ENCODE measurements around the gene CDADC1.

Gene CDADC1

GRCh38 chr13:49213539-49213938 is 34.2 kb upstream of the CDADC1 start:
- no peak for TF ChIP-seq RARB (CRISPR knock-in tag; IDR thresholded peaks at IDR 0.05)
- no peak for TF ChIP-seq SNAI2 (CRISPR knock-in tag; IDR thresholded peaks at IDR 0.05)
- no peak for TF ChIP-seq TCF4 (CRISPR knock-in tag; IDR thresholded peaks at IDR 0.05; ENCODE audit: borderline replicate concordance)
- no peak for TF ChIP-seq ZNF70 (CRISPR knock-in tag; IDR thresholded peaks at IDR 0.05)
- no peak for TF ChIP-seq CSDC2 (CRISPR knock-in tag; IDR thresholded peaks at IDR 0.05)
- TF ChIP-seq POU6F1 (CRISPR knock-in tag; IDR thresholded peaks at IDR 0.05; ENCODE audit: borderline replicate concordance, low read depth): no peak
- TF ChIP-seq ZNF8 (CRISPR knock-in tag; IDR thresholded peaks at IDR 0.05): no peak
- ATAC-seq: no peak

GRCh38 chr13:49213997-49214916 is 33.5 kb upstream of the CDADC1 start:
- peak; percentile 25; the same call in 2 of the 3 replicates for ATAC-seq
- TF ChIP-seq, protein P1, sequence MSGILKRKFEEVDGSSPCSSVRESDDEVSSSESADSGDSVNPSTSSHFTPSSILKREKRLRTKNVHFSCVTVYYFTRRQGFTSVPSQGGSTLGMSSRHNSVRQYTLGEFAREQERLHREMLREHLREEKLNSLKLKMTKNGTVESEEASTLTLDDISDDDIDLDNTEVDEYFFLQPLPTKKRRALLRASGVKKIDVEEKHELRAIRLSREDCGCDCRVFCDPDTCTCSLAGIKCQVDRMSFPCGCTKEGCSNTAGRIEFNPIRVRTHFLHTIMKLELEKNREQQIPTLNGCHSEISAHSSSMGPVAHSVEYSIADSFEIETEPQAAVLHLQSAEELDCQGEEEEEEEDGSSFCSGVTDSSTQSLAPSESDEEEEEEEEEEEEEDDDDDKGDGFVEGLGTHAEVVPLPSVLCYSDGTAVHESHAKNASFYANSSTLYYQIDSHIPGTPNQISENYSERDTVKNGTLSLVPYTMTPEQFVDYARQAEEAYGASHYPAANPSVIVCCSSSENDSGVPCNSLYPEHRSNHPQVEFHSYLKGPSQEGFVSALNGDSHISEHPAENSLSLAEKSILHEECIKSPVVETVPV (CRISPR knock-in tag; IDR thresholded peaks at IDR 0.05): no peak
- TF ChIP-seq TCF4 (CRISPR knock-in tag; IDR thresholded peaks at IDR 0.05; ENCODE audit: borderline replicate concordance): no peak
- no peak for TF ChIP-seq ZFP3 (CRISPR knock-in tag; IDR thresholded peaks at IDR 0.05)
- TF ChIP-seq ISL1 (CRISPR knock-in tag; IDR thresholded peaks at IDR 0.05): no peak
- no peak for TF ChIP-seq BACH2 (CRISPR knock-in tag; IDR thresholded peaks at IDR 0.05; ENCODE audit: borderline replicate concordance)
- no peak for TF ChIP-seq ZNF565 (CRISPR knock-in tag; conservative IDR thresholded peaks at IDR 0.05; ENCODE audit: low read depth)
- TF ChIP-seq ZFP30 (CRISPR knock-in tag; IDR thresholded peaks at IDR 0.05): no peak
- TF ChIP-seq OSR1 (CRISPR knock-in tag; IDR thresholded peaks at IDR 0.05): no peak
- TF ChIP-seq ESRRG (CRISPR knock-in tag; IDR thresholded peaks at IDR 0.05): no peak
- TF ChIP-seq ZC3H10 (CRISPR knock-in tag; IDR thresholded peaks at IDR 0.05): no peak
- TF ChIP-seq POU6F1 (CRISPR knock-in tag; IDR thresholded peaks at IDR 0.05; ENCODE audit: borderline replicate concordance, low read depth): no peak
- TF ChIP-seq, protein P2, sequence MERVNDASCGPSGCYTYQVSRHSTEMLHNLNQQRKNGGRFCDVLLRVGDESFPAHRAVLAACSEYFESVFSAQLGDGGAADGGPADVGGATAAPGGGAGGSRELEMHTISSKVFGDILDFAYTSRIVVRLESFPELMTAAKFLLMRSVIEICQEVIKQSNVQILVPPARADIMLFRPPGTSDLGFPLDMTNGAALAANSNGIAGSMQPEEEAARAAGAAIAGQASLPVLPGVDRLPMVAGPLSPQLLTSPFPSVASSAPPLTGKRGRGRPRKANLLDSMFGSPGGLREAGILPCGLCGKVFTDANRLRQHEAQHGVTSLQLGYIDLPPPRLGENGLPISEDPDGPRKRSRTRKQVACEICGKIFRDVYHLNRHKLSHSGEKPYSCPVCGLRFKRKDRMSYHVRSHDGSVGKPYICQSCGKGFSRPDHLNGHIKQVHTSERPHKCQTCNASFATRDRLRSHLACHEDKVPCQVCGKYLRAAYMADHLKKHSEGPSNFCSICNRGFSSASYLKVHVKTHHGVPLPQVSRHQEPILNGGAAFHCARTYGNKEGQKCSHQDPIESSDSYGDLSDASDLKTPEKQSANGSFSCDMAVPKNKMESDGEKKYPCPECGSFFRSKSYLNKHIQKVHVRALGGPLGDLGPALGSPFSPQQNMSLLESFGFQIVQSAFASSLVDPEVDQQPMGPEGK (CRISPR knock-in tag; IDR thresholded peaks at IDR 0.05; ENCODE audit: borderline replicate concordance): no peak
- no peak for TF ChIP-seq GLIS3 (CRISPR knock-in tag; IDR thresholded peaks at IDR 0.05)
- no peak for TF ChIP-seq CSDC2 (CRISPR knock-in tag; IDR thresholded peaks at IDR 0.05)

- peak; percentile 30 for ATAC-seq
- no peak for TF ChIP-seq POU6F1 (CRISPR knock-in tag; IDR thresholded peaks at IDR 0.05; ENCODE audit: borderline replicate concordance, low read depth)
- TF ChIP-seq PPARA (CRISPR knock-in tag; IDR thresholded peaks at IDR 0.05; ENCODE audit: borderline replicate concordance): no peak
- no peak for TF ChIP-seq ZNF70 (CRISPR knock-in tag; IDR thresholded peaks at IDR 0.05)
- TF ChIP-seq OSR1 (CRISPR knock-in tag; IDR thresholded peaks at IDR 0.05): no peak
- TF ChIP-seq, protein P3, sequence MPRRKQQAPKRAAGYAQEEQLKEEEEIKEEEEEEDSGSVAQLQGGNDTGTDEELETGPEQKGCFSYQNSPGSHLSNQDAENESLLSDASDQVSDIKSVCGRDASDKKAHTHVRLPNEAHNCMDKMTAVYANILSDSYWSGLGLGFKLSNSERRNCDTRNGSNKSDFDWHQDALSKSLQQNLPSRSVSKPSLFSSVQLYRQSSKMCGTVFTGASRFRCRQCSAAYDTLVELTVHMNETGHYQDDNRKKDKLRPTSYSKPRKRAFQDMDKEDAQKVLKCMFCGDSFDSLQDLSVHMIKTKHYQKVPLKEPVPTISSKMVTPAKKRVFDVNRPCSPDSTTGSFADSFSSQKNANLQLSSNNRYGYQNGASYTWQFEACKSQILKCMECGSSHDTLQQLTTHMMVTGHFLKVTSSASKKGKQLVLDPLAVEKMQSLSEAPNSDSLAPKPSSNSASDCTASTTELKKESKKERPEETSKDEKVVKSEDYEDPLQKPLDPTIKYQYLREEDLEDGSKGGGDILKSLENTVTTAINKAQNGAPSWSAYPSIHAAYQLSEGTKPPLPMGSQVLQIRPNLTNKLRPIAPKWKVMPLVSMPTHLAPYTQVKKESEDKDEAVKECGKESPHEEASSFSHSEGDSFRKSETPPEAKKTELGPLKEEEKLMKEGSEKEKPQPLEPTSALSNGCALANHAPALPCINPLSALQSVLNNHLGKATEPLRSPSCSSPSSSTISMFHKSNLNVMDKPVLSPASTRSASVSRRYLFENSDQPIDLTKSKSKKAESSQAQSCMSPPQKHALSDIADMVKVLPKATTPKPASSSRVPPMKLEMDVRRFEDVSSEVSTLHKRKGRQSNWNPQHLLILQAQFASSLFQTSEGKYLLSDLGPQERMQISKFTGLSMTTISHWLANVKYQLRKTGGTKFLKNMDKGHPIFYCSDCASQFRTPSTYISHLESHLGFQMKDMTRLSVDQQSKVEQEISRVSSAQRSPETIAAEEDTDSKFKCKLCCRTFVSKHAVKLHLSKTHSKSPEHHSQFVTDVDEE (CRISPR knock-in tag; IDR thresholded peaks at IDR 0.05): no peak
- TF ChIP-seq ARNTL (CRISPR knock-in tag; IDR thresholded peaks at IDR 0.05; ENCODE audit: borderline replicate concordance, low read depth): no peak
- no peak for TF ChIP-seq SNAI2 (CRISPR knock-in tag; IDR thresholded peaks at IDR 0.05)
- no peak for TF ChIP-seq ESRRG (CRISPR knock-in tag; IDR thresholded peaks at IDR 0.05)
- no peak for TF ChIP-seq ZFP30 (CRISPR knock-in tag; IDR thresholded peaks at IDR 0.05)
- no peak for TF ChIP-seq ISL1 (CRISPR knock-in tag; IDR thresholded peaks at IDR 0.05)
- TF ChIP-seq, protein P1 (CRISPR knock-in tag; IDR thresholded peaks at IDR 0.05): no peak
- no peak for TF ChIP-seq ZNF8 (CRISPR knock-in tag; IDR thresholded peaks at IDR 0.05)
- no peak for TF ChIP-seq ZFP3 (CRISPR knock-in tag; IDR thresholded peaks at IDR 0.05)
- no peak for TF ChIP-seq GLIS3 (CRISPR knock-in tag; IDR thresholded peaks at IDR 0.05)
- TF ChIP-seq BACH2 (CRISPR knock-in tag; IDR thresholded peaks at IDR 0.05; ENCODE audit: borderline replicate concordance): no peak
- TF ChIP-seq RARB (CRISPR knock-in tag; IDR thresholded peaks at IDR 0.05): no peak
These were observed 32.8 kb upstream of the CDADC1 start for GRCh38 chr13:49214917-49215376.
